Activated CD8-positive, alpha-beta memory T cell treated with anti-CD3 and anti-CD28 coated beads for 36 hours (primary cell): ENCODE data around the gene XRN2. TPM values are rescaled to one million over a fixed set of nuclear protein-coding genes. Genes with fewer than 3 reads are reported as not detected.

Experiments
- CTCF ChIA-PET: fragments of 350-600 bp; sonication (Branson Sonifier 250); formaldehyde crosslinking; loops from one replicate; lab custom pipeline; 2021; ENCODE audit warnings: antibody characterized with exemption; lab: Charles Lee
- POLR2A ChIA-PET: fragments of 350-600 bp; sonication (Branson Sonifier 250); formaldehyde crosslinking; loops from one replicate; lab custom pipeline; 2021; ENCODE audit warnings: antibody characterized with exemption; lab: Charles Lee
- total RNA-seq, 2 experiments: library from RNA; stranded (reverse); gene quantifications; one replicate each; pipeline ENCODE4 v1.2.3, GENCODE V29; 2021

The XRN2 gene
- total RNA-seq, 2 experiments from 2014 or later: 93.9 to 95.0 TPM

DNA sequence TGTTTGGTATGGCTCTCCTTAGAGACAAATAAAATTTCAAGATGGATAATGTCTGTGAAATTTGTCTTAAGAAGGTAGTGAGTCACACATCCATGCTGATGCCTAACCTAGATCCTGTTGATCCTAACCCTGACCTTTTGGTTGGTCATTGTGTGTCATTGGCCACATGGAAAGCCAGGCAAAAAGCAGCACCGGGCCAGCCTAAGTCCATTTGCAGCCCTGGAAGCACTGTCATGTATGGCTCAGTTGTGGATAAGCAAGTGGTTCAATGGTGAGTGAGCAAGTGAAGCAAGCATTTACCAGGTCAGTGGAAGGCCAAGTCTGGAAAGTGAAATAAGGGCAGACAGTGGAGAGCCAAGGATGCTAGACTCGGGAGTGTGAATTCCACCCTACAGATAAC is 12.1 kb upstream of the XRN2 start:
- ChIA-PET CTCF (no interaction called here), POLR2A (no interaction called here)

- POLR2A ChIA-PET: no interaction called here
- CTCF ChIA-PET: no interaction called here
Measured at GRCh38 chr20:21294755-21295154, 8.4 kb upstream of the XRN2 start.

- ChIA-PET CTCF (interaction anchor here (1.2 kb wide), 1 partner anchor 67 kb away, joined by 4 read pairs; no protein-coding TSS in a partner anchor), POLR2A (interaction anchor here (0.6 kb wide), 1 partner anchor 659 kb away, joined by 3 read pairs; no protein-coding TSS in a partner anchor)
Measured at GRCh38 chr20:21301940-21302663, 1.0 kb upstream of the XRN2 start.

GRCh38 chr20:21302664-21303060 is 469 bp upstream of the XRN2 start:
- ChIA-PET CTCF (interaction anchor here (0.9 to 1.2 kb wide), 3 partner anchors 20 to 203 kb away, joined by 3 to 4 read pairs (median 3); no protein-coding TSS in a partner anchor), POLR2A (interaction anchor here (0.6 to 0.7 kb wide), 2 partner anchors 22 to 52 kb away, joined by 4 to 5 read pairs; no protein-coding TSS in a partner anchor)

GRCh38 chr20:21303872-21304586 is 898 bp downstream of the XRN2 start:
- ChIA-PET CTCF (interaction anchor here (0.9 kb wide), 1 partner anchor 201 kb away, joined by 3 read pairs; no protein-coding TSS in a partner anchor), POLR2A (interaction anchor here (1.1 kb wide), 1 partner anchor 23 kb away, joined by 3 read pairs; no protein-coding TSS in a partner anchor)

DNA sequence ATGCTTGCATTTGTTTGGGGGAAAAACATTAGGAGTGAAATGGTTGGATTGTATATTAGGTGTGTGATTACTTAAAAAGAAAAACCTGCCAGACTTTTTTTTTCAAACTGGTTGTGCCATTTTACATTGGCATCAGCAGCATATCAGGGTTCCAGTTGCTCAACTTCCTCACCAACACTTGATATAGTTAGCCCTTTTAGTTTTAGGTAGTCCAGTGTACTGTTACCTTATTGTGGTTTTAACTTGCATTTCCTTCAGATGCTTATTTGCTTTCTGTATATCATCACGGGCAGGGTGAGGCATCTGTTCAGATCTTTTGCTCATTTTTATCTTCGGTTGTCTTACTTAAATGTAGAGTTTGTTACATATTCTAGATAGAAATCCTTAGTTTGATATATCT is 5.2 kb downstream of the XRN2 start:
- POLR2A ChIA-PET: no interaction called here
- CTCF ChIA-PET: no interaction called here

DNA sequence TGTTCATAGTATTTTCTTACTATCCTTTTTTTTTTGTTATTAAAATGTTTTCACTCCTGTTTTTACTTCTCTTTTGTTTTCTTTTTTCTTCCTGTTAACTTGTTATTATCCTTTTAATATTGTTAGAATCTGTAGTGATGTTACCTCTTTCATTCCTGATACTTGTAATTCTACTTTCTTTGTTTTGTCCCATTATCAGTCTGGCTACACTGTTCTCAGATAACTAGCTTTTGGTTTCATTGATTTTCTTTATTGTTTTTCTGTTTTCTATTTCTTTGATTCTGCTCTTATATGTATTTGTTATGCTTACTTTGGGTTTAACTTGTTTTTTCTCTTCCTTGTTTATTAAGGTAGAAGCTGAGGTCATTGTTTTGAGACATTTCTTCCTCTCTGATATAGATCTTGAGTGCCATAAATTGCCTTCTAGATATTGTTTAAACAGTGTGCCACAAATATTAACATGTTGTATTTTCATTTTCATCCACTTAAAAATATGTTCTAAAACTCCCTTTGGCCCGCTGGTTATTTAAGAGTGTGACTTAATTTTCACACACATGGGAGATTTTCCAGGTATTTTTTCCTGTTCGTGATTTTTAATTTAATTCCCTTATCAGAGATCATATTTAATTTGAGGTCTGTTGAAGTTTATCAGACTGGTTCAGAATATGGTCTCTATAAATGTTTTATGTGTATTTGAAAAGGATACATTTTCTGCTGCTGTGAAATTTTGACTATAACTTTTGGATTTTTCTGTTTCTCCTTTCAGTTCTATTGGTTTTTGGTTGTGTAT is 6.7 kb downstream of the XRN2 start:
- ChIA-PET POLR2A (no interaction called here), CTCF (interaction anchor here (0.7 kb wide), 1 partner anchor 66 kb away, joined by 3 read pairs; no protein-coding TSS in a partner anchor)

GRCh38 chr20:21312813-21313474 is 9.8 kb downstream of the XRN2 start:
- ChIA-PET CTCF (no interaction called here), POLR2A (no interaction called here)

DNA sequence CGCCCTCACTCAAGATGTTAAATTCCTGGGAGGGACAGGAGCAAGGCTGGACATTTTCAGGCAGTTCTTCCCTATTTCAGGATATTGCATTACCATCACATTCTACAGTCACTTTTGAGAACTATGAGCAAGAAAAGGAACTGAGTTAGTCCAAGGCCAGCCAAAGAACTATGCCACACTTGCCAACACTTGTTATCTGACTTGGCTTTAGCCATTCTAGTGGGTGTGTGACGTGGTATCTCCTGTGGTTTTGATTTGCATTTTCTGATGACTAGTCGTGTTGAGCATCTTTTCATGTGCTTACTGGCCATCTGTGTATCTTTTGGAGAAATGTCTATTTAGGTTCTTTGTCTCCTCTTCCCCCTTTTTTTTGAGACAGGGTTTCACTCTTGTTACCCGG is 12.0 kb downstream of the XRN2 start:
- CTCF ChIA-PET: no interaction called here
- POLR2A ChIA-PET: no interaction called here

DNA sequence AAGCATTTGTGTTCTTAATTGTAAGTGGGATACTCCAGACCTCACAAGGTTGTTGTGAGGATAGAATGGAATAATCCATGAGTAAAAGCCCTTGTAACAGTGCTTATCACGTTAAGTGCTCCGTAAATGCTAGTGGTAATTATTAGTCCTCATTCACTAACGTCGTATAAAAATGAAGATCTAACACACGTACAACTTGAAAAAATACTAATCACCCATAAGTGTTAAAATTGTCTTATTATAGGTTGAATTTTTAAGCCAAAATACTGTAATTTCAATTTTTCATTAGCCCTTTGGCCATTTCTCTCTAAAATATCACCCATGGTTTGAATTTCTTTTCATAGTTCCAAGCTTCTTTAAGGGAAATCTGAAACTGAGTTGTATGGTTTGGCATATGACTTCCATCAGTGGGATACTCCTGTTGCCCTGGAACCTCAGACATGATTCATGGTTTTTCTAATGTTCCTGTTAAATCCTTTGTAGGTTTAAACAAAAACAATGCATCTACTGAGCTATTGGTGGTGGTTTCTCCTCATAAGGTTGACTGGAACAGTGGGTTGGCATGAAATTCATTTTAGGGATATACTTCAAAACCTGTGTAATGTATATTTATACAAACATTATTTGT is 19.1 kb downstream of the XRN2 start:
- CTCF ChIA-PET: interaction anchor here (0.9 kb wide), 1 partner anchor 19 kb away, joined by 3 read pairs; the partner anchor contains the start of gene XRN2
- POLR2A ChIA-PET: interaction anchor here (1.1 kb wide), 1 partner anchor 31 kb away, joined by 3 read pairs; no protein-coding TSS in a partner anchor

DNA sequence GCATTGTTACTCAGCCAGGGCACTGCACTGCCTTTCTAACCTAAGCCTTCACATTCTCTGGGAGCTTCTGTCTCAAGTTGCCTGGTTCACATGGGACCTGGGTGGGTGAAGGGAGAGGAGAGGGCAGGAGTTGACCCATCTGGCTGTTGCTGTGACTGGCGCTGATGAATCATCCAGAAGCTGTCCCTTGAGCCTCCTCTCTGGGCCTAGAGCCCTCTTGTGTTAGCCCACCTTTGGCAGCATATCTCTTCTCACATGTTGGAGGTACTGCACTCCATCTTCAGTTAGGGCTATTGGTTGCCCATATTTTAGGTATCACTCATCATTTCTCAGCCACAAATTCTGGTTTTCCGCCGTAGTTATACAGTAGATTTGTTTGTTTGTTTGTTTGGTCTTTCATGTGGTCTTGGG is 19.8 kb downstream of the XRN2 start:
- ChIA-PET POLR2A (interaction anchor here (1.1 kb wide), 1 partner anchor 30 kb away, joined by 3 read pairs; no protein-coding TSS in a partner anchor), CTCF (interaction anchor here (0.7 to 0.9 kb wide), 2 partner anchors 20 to 23 kb away, joined by 3 read pairs; partner anchors contain the start of gene XRN2)

GRCh38 chr20:21323640-21324039 is 20.5 kb downstream of the XRN2 start:
- CTCF ChIA-PET: interaction anchor here (0.7 to 1.8 kb wide), 2 partner anchors 23 to 88 kb away, joined by 3 to 7 read pairs; no protein-coding TSS in a partner anchor
- POLR2A ChIA-PET: no interaction called here

DNA sequence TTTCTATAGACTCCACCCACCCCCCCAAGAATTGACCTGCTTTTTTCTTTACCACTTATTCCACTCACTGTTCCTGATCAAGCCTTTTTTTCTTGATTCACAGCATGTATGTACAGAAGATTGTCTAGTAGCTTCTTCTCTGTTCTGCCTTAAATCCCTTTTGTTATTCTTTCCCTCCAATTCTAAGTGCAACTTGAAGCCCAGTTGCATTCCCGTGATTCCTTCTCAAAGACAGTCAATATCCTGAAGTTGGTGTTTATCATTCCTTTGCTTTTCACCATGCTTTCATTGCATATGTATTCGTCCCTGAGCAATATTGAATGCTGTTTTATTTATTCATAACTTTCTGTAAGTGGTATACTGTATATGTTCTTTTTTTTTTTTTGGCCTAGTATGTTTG is 21.0 kb downstream of the XRN2 start:
- CTCF ChIA-PET: interaction anchor here (0.6 to 1.8 kb wide), 2 partner anchors 88 to 147 kb away, joined by 3 to 7 read pairs; no protein-coding TSS in a partner anchor
- POLR2A ChIA-PET: interaction anchor here (1.2 kb wide), 1 partner anchor 21 kb away, joined by 4 read pairs; the partner anchor contains the start of gene XRN2

- CTCF ChIA-PET: interaction anchor here (1.8 kb wide), 1 partner anchor 90 kb away, joined by 7 read pairs; no protein-coding TSS in a partner anchor
- POLR2A ChIA-PET: interaction anchor here (0.5 kb wide), 1 partner anchor 13 kb away, joined by 3 read pairs; no protein-coding TSS in a partner anchor
Measured at GRCh38 chr20:21325296-21325695, 22.2 kb downstream of the XRN2 start.

DNA sequence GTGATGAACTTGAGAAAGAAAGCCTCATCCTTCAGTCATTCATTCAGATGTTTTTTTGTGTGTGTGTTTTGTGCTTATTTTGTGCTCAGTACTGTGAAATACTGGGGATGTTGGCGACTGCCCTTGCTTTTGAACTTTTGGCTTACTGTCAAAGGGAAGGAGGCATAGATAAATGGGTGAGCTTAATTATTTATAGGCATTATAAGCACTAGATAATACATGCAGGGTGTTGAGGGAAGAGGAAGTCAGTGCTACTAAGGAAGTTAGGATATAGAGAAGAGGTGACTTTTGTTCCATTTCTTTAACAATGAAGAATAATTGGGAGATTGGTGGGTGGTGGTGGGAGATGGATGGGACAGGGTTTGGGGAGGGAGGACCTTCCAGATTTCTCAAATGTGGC is 23.6 kb downstream of the XRN2 start:
- ChIA-PET CTCF (no interaction called here), POLR2A (interaction anchor here (0.9 kb wide), 1 partner anchor 22 kb away, joined by 3 read pairs; no protein-coding TSS in a partner anchor)

- POLR2A ChIA-PET: no interaction called here
- CTCF ChIA-PET: interaction anchor here (0.7 kb wide), 1 partner anchor 101 kb away, joined by 3 read pairs; no protein-coding TSS in a partner anchor
Measured at GRCh38 chr20:21336455-21337151, 33.5 kb downstream of the XRN2 start.

DNA sequence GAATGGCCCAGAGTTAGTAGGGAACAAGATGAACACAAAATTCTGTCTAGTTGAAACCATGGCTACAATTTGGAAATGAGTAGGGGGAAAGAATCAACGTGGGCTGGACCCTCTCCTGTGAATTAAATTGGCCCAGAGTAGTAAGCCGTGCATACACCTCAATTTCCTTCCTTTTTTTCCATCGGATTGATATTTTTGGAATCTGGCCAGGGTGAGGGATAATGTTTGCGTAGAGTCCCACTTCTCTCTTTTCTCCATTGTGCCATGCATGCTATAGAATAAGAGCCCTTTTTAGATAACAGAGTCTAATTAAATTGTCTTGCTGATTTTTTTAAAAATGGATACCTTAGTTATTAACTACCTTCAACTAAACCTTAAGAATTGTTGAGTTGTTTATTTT is 35.2 kb downstream of the XRN2 start:
- CTCF ChIA-PET: no interaction called here
- POLR2A ChIA-PET: no interaction called here
